Measurements from ENCODE around the gene ESYT1.

GRCh38 chr12:56080556-56081138 lies 47.4 kb upstream of the ESYT1 start:
- TF ChIP-seq CTCF (conservative IDR thresholded peaks at IDR 0.05 in 1 of 2, IDR thresholded peaks at IDR 0.05 in 1 of 2; ENCODE audit: low read depth in 1 of 2, low read length in 2 of 2) (no peak), EZH2 (IDR thresholded peaks at IDR 0.05; ENCODE audit: low read length, missing control alignments) (no peak)

All from fibroblast of lung (primary cell).